ENCODE measurements around the gene LRRK1.

GRCh38 chr15:101031213-101031612 lies 112.1 kb downstream of the LRRK1 start:
- TF ChIP-seq POLR2A (IDR thresholded peaks at IDR 0.05; ENCODE audit: low read length) (no peak), GATA1 (IDR thresholded peaks at IDR 0.05; ENCODE audit: low read depth, low read length) (no peak)
